OCI-LY1 (cell line): ENCODE data around the gene RAB25.

Source experiments
- EZH2 ChIP-seq: fragments of 200-600 bp; sonication (generic), shearing (Covaris generic); IDR thresholded peaks from 2 replicates; pipeline ENCODE4 v1.8.0; 2017; ENCODE audit warnings: borderline replicate concordance, mixed run types, mild to moderate bottlenecking, antibody characterized with exemption, low read length, moderate library complexity, mixed read lengths
- TF ChIP-seq, protein P1 (sequence below): fragments of 200-600 bp; sonication (generic), shearing (Covaris generic); IDR thresholded peaks from 2 replicates; pipeline ENCODE4 v1.5.1; 2017; ENCODE audit warnings: mild to moderate bottlenecking, antibody characterized with exemption, low read length, moderate library complexity, mixed read lengths

DNA sequence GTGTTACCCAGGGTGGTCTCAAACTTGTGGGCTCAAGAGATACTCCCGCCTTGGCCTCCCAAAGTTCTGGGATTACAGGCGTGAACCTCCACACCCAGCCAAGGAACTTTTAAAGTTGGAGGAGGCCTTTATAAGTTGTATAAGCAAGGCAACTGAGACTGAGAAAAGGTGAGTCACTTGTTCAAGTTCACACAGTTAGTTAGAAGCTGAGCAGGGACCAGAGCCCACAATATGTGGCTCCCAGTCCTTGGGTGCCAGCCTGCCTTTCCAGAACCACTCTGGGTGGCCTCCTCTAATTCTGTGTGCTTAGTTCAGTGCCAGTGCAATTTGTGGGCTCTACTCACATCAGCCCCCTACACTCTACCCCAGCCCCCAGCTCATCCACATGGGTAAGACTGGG is 3.7 kb downstream of the RAB25 start:
- TF ChIP-seq, protein P1, sequence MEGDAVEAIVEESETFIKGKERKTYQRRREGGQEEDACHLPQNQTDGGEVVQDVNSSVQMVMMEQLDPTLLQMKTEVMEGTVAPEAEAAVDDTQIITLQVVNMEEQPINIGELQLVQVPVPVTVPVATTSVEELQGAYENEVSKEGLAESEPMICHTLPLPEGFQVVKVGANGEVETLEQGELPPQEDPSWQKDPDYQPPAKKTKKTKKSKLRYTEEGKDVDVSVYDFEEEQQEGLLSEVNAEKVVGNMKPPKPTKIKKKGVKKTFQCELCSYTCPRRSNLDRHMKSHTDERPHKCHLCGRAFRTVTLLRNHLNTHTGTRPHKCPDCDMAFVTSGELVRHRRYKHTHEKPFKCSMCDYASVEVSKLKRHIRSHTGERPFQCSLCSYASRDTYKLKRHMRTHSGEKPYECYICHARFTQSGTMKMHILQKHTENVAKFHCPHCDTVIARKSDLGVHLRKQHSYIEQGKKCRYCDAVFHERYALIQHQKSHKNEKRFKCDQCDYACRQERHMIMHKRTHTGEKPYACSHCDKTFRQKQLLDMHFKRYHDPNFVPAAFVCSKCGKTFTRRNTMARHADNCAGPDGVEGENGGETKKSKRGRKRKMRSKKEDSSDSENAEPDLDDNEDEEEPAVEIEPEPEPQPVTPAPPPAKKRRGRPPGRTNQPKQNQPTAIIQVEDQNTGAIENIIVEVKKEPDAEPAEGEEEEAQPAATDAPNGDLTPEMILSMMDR = no peak
- no peak for TF ChIP-seq EZH2
